Measurements from ENCODE around the gene RNF166.

The RNF166 gene

GRCh38 chr16:88651989-88652761 lies 54.0 kb downstream of the RNF166 start:
- Histone ChIP-seq H3K4me3 (ENCODE audit: low read depth in 1 of 2, low read length in 2 of 2) (no peak overlapping the region), H3K9me3 (ENCODE audit: low read length) (no peaks in the 10 kb centered on the region), H3K4me1 (ENCODE audit: insufficient read depth, low read length) (peaks cover 6% of the 10 kb centered on the region), H3K9ac (ENCODE audit: low read length) (no peak overlapping the region), H3K27me3 (ENCODE audit: control insufficient read depth in 1 of 2, insufficient read depth in 2 of 2, low read length in 2 of 2) (peaks cover 0 to 12% of the 10 kb centered on the region in 2 donors), H3K36me3 (ENCODE audit: insufficient read depth, low read length) (peaks cover 9% of the 10 kb centered on the region), H3K27ac (ENCODE audit: low read depth, low read length) (peak overlapping the region; percentile 34)

DNA sequence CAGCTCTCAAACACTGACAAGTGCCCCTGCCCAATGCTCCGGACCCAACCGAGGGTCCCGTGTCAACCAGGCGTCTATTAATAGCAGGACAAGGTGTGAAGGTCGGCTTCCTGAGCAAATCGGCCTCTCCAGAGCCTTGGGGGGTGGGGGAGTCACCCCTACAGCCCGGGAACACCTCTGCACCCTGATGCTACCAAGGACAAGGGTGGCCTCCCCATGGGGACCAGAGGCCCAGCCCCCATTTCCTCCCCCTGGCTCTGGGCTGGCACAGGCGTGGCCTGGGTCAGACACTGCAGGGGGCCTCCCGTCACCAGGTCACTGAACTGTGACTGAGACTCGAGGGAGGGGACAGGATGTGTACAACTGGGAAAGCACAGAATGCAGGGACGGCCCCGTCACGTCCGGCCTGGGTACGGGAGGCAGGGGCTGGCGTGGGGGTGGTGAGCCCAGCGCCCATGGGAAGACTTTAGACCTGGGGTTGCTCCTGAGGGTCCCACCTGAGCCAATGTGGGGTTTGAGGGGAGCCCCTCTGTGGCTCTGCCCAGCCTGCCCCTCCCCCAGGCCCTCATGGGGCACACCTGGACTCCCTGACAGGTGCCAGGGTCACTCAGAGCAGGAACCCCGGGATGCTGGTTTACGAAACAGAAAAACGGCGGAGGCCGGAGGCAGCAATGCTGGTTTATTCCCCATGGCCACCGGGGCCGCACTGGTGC lies 54.8 kb downstream of the RNF166 start:
- H3K4me1 ChIP-seq (ENCODE audit: insufficient read depth, low read length): peaks cover 6% of the 10 kb centered on the region
- peaks cover 9% of the 10 kb centered on the region for H3K36me3 ChIP-seq (ENCODE audit: insufficient read depth, low read length)
- no peak overlapping the region for H3K9ac ChIP-seq (ENCODE audit: low read length)
- H3K27me3 ChIP-seq (ENCODE audit: control insufficient read depth in 1 of 2, insufficient read depth in 2 of 2, low read length in 2 of 2): peaks cover 0 to 12% of the 10 kb centered on the region in 2 donors
- H3K4me3 ChIP-seq (ENCODE audit: low read depth in 1 of 2, low read length in 2 of 2): peak overlapping the region; percentile 59 to 69
- peak overlapping the region; percentile 34 for H3K27ac ChIP-seq (ENCODE audit: low read depth, low read length)
- no peaks in the 10 kb centered on the region for H3K9me3 ChIP-seq (ENCODE audit: low read length)

DNA sequence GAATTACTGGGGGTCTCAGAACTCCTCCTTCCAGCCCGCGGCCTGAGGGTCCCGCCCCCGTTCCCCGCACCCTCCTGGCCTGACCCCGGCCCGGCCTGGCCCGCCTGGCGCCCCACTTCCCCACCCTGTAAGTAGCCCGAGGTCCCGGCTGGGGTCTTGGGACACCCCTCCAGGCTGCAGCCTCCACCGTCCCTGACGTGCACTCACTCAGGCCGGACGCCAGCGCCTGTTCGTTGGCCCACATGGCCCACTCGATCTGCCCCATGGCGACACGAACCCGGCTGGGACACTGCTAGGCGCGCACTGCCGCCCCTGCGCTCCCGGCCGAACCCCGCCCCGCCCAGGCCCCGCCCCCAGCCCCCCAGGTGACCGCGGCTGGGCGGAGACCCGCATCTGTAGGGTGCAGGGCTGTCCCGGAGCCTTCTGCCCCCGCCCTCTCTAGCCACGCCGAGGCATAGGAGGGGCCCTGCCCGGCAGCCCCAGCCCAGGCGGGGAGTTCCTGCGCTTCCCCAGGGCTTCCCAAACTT lies 55.4 kb downstream of the RNF166 start, which contains the start of gene CYBA:
CYBA (minus strand) TSS at position 305 of the 527 bp plus-strand sequence; CDS start at position 265, 40 bp downstream.
- Histone ChIP-seq H3K27me3 (ENCODE audit: control insufficient read depth in 1 of 2, insufficient read depth in 2 of 2, low read length in 2 of 2) (peaks cover 0 to 12% of the 10 kb centered on the region in 2 donors), H3K9ac (ENCODE audit: low read length) (no peak within 1 kb of the TSS), H3K36me3 (ENCODE audit: insufficient read depth, low read length) (peaks cover 9% of the 10 kb centered on the region), H3K4me1 (ENCODE audit: insufficient read depth, low read length) (peaks cover 6% of the 10 kb centered on the region), H3K9me3 (ENCODE audit: low read length) (no peaks in the 10 kb centered on the region), H3K4me3 (ENCODE audit: low read depth in 1 of 2, low read length in 2 of 2) (peak within 1 kb of the TSS; percentile 59 to 69), H3K27ac (ENCODE audit: low read depth, low read length) (peak within 1 kb of the TSS; percentile 70)

DNA sequence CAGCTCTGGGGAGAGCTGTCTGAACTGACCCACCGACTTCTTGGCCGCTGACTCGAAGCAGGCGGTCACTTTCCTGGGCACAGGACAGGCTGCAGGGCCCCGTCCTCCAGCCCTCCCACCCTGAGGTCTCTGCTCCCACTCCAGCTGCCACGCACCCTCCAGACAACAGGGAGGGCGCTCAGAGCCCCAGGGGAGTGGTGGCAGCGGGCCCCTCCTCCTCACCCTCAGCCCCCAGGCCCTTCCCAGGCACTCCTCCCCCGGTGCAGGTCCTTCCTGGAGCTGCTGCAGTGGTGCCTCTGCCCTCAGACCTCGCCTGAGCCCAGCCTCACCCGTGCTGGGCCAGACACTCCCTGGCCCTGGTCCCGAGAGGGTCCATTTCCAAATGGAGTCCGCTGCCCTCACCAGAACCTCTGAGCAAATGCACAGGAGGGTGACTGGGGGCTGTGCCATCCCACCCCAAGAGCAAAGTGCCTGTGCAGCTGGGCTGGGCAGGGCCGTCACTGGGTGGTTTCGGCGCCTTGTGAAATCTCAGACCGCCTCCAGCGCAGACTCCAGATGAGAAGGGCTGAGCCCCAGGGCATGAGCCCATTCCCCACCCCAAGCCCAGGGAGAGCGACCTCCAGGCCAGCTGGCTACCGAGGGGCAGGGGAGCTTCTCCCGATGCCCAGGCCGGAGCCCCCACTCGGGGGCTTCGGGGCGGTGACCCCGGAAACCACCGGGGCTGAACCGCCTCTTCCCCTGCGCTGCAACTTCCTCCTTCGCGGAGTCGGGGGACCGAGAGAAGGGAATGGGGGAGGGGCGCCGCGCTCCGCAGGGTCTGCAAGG lies 56.1 kb downstream of the RNF166 start:
- Histone ChIP-seq H3K27ac (ENCODE audit: low read depth, low read length) (peak overlapping the region; percentile 70), H3K4me3 (ENCODE audit: low read depth in 1 of 2, low read length in 2 of 2) (peak overlapping the region; percentile 59 to 69), H3K27me3 (ENCODE audit: control insufficient read depth in 1 of 2, insufficient read depth in 2 of 2, low read length in 2 of 2) (peaks cover 0 to 12% of the 10 kb centered on the region in 2 donors), H3K4me1 (ENCODE audit: insufficient read depth, low read length) (peaks cover 6% of the 10 kb centered on the region), H3K9me3 (ENCODE audit: low read length) (no peaks in the 10 kb centered on the region), H3K36me3 (ENCODE audit: insufficient read depth, low read length) (peaks cover 8% of the 10 kb centered on the region), H3K9ac (ENCODE audit: low read length) (no peak overlapping the region)

DNA sequence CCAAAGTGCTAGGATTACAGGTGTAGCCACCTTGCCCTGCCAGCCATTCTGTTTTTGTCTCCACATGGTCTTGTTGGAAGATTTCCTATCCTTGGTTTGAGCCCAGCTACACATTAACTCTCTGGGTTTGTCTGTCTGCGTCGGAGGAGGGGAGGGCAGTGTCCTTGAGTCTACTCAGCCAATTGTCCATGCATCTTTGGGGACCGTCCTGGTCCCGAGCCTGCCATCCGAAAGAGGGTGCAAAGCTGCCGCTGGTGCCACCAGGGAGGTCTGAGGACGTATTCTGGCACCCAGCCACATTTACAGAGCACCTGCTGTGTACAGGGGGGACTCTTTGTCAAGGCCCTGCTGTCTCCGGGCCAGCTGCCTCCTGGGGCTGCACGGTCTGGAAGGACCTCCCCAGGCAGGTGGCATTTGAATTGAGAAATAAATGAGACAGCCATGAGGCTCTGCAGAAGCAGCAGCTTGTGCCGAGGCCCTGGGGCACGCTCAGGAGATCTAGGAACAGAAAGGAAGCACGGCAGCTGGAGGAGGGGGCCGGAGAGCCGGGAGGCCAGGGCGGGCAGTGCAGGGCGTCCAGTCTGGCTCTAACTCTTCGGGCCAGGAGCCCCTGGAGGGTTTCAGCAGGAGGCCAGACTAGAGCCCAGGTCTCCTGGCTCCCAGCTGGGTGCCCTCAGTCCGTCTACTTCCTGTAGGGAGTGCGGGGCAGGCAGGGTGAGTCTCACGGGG lies 56.8 kb downstream of the RNF166 start:
- Histone ChIP-seq H3K9ac (ENCODE audit: low read length) (no peak overlapping the region), H3K27ac (ENCODE audit: low read depth, low read length) (no peak overlapping the region), H3K36me3 (ENCODE audit: insufficient read depth, low read length) (no peaks in the 10 kb centered on the region), H3K4me3 (ENCODE audit: low read depth in 1 of 2, low read length in 2 of 2) (no peak overlapping the region), H3K4me1 (ENCODE audit: insufficient read depth, low read length) (peaks cover 6% of the 10 kb centered on the region), H3K27me3 (ENCODE audit: control insufficient read depth in 1 of 2, insufficient read depth in 2 of 2, low read length in 2 of 2) (peaks cover 0 to 12% of the 10 kb centered on the region in 2 donors), H3K9me3 (ENCODE audit: low read length) (no peaks in the 10 kb centered on the region)

DNA sequence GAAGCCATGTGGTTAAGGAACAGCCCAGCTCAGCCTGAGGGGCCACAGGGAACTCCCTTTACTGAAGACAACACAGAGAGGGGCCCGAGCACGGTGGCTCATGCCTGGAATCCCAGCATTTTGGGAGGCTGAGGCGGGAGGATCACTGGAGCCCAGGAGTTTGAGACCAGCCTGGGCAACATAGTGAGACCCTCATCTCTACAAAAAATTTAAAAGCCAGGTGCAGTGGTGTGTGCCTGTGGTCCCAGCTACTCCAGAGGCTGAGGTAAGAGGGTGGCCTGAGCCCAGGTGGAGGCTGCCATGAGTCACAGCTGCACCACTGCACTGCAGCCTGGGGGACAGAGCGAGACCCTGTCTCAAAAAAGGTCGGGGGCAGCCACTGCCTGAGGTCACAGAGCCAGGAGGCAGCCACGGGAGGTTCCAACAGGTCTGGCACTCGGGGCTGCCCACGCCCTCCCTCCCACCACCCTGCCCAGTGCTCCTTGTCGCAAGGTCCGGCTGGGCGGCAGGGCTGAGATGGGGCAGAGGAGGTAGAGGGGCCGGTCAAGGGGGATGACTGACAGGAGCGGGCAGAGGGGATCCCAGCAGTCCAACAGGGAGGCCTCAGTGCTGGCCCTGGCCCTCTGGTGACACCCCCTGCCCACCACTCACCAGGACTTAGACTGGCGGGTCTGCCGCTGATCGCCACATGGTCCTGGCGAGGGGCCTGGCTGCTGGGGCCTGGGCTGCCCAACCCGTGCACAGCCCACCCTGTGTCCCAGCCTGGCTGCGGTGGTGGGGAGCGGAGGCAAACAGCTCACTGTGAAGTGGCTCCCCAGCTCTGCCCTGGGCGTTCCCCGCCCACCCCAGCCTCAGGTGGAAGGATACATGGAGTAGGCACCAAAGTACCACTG lies 58.8 kb downstream of the RNF166 start:
- Histone ChIP-seq H3K9ac (ENCODE audit: low read length) (no peak overlapping the region), H3K4me1 (ENCODE audit: insufficient read depth, low read length) (peaks cover 6% of the 10 kb centered on the region), H3K9me3 (ENCODE audit: low read length) (no peaks in the 10 kb centered on the region), H3K4me3 (ENCODE audit: low read depth in 1 of 2, low read length in 2 of 2) (no peak overlapping the region), H3K27me3 (ENCODE audit: control insufficient read depth in 1 of 2, insufficient read depth in 2 of 2, low read length in 2 of 2) (peaks cover 0 to 12% of the 10 kb centered on the region in 2 donors), H3K36me3 (ENCODE audit: insufficient read depth, low read length) (no peaks in the 10 kb centered on the region), H3K27ac (ENCODE audit: low read depth, low read length) (no peak overlapping the region)

Measured in muscle layer of colon (tissue), 2 donors.